ENCODE data around the gene TRIM69. TPM values are rescaled to one million over a fixed set of nuclear protein-coding genes. Genes with fewer than 3 reads are reported as not detected.

TRIM69 gene
- total RNA-seq, 1 experiment from 2014 or later, result 16.7 TPM

- in situ Hi-C loops (cut with HindIII; ENCODE audit: low pct_unique_long_range_greater_than_20kb, low sequenced_read_pairs) (no loop called here), intact Hi-C loops (cut with micrococcal nuclease; ENCODE audit: unreplicated experiment) (no loop called here)
- POLR2A ChIA-PET, result no interaction called here
- CTCF ChIA-PET, result no interaction called here
- Histone ChIP-seq H3K9me3 (ENCODE audit: control insufficient read depth, insufficient read depth, low read depth, low read length) (no peaks in the 10 kb centered on the region), H3K4me3 (ENCODE audit: low read depth in 2 of 2, low read length in 2 of 2) (no peak overlapping the region), H3K27ac (ENCODE audit: low read length) (no peak overlapping the region), H3K27me3 (ENCODE audit: control insufficient read depth, insufficient read depth, low read length) (peaks cover 17% of the 10 kb centered on the region), H3K36me3 (ENCODE audit: control insufficient read depth, insufficient read depth, low read length) (no peaks in the 10 kb centered on the region), H3K4me1 (ENCODE audit: control insufficient read depth, insufficient read depth, low read length) (no peaks in the 10 kb centered on the region)
- DNase-seq (ENCODE audit: low read depth, low spot score) (no peak), ATAC-seq (no peak)
- BruUV-seq (replicated peaks), result no TSS peak
- TF ChIP-seq SIN3A (IDR thresholded peaks at IDR 0.05; ENCODE audit: borderline replicate concordance, insufficient read depth, low read depth, low read length), result no peak
- TF ChIP-seq REST (IDR thresholded peaks at IDR 0.05; ENCODE audit: insufficient read depth in 1 of 2, low read depth in 2 of 2, low read length in 1 of 2), result no peak
- no peak for TF ChIP-seq POLR2AphosphoS5 (IDR thresholded peaks at IDR 0.05; ENCODE audit: low read depth, low read length)
Observed at GRCh38 chr15:44808557-44808956, 72.2 kb downstream of the TRIM69 start.

- H3K4me3 ChIP-seq (ENCODE audit: low read depth in 2 of 2, low read length in 2 of 2), result no peak overlapping the region
- H3K36me3 ChIP-seq (ENCODE audit: control insufficient read depth, insufficient read depth, low read length), result no peaks in the 10 kb centered on the region
- peaks cover 11% of the 10 kb centered on the region for H3K27me3 ChIP-seq (ENCODE audit: control insufficient read depth, insufficient read depth, low read length)
- ATAC-seq, result no peak
- ChIA-PET POLR2A (no interaction called here), CTCF (no interaction called here)
- DNase-seq (ENCODE audit: low read depth, low spot score), result no peak
- intact Hi-C loops (cut with micrococcal nuclease; ENCODE audit: unreplicated experiment), result no loop called here
- no peaks in the 10 kb centered on the region for H3K9me3 ChIP-seq (ENCODE audit: control insufficient read depth, insufficient read depth, low read depth, low read length)
- TF ChIP-seq REST (IDR thresholded peaks at IDR 0.05; ENCODE audit: insufficient read depth in 1 of 2, low read depth in 2 of 2, low read length in 1 of 2) (no peak), POLR2AphosphoS5 (IDR thresholded peaks at IDR 0.05; ENCODE audit: low read depth, low read length) (no peak), TCF7L2 (IDR thresholded peaks at IDR 0.05; ENCODE audit: low read depth, low read length) (no peak), SIN3A (IDR thresholded peaks at IDR 0.05; ENCODE audit: borderline replicate concordance, insufficient read depth, low read depth, low read length) (no peak), CTCF (IDR thresholded peaks at IDR 0.05) (no peak)
- no peaks in the 10 kb centered on the region for H3K4me1 ChIP-seq (ENCODE audit: control insufficient read depth, insufficient read depth, low read length)
- no peak overlapping the region for H3K27ac ChIP-seq (ENCODE audit: low read length)
- BruUV-seq (replicated peaks), result no TSS peak
- in situ Hi-C loops (cut with HindIII; ENCODE audit: low pct_unique_long_range_greater_than_20kb, low sequenced_read_pairs), result no loop called here
Observed at GRCh38 chr15:44810237-44810636, 73.9 kb downstream of the TRIM69 start.
